IMR-90 (cell line): Measurements from ENCODE around the gene KRT72.

Experiments
- BHLHE40 ChIP-seq: fragments of 150-350 bp; IDR thresholded peaks from 2 replicates; pipeline ENCODE4 v1.6.1; 2016; ENCODE audit warnings: mild to moderate bottlenecking, low read depth, low read length
- CHD1 ChIP-seq: IDR thresholded peaks from 2 replicates; pipeline ENCODE4 v1.6.1; 2012; ENCODE audit warnings: low read depth, low read length, improper control_type of control experiment
- CTCF ChIP-seq: conservative IDR thresholded peaks from 2 replicates; pipeline ENCODE4 v1.5.1; 2012; ENCODE audit warnings: mild to moderate bottlenecking, low read depth, low read length, improper control_type of control experiment
- POLR2A ChIP-seq: IDR thresholded peaks from 2 replicates; pipeline ENCODE4 v1.6.1; 2012; ENCODE audit warnings: mild to moderate bottlenecking, low read depth, low read length

- TF ChIP-seq CTCF (no peak), POLR2A (no peak), CHD1 (no peak), BHLHE40 (no peak)
Measured at GRCh38 chr12:52537101-52537500, 64.2 kb downstream of the KRT72 start.
